Muscle of leg (tissue), 11 donors: Measurements from ENCODE around the gene PRKD1. TPM values are rescaled to one million over a fixed set of nuclear protein-coding genes. Genes with fewer than 3 reads are reported as not detected.
A peak's percentile ranks its signal among the peaks of the same experiment; 100 is the strongest.

Experiments
- DNase-seq: peaks from one replicate; pipeline ENCODE4 v3.0.0; 2013
- H3K27ac ChIP-seq: one replicate; pipeline ENCODE4 v1.5.1; 2013; ENCODE audit warnings: mild to moderate bottlenecking, low read length, control low read depth
- H3K27me3 ChIP-seq: one replicate; pipeline ENCODE4 v1.6.1; 2013; ENCODE audit warnings: low read length; ENCODE audit not compliant: control insufficient read depth, insufficient read depth
- H3K36me3 ChIP-seq: one replicate; pipeline ENCODE4 v1.6.1; 2013; ENCODE audit warnings: low read length; ENCODE audit not compliant: control insufficient read depth, insufficient read depth
- H3K4me1 ChIP-seq: one replicate; pipeline ENCODE4 v1.6.1; 2013; ENCODE audit warnings: low read length; ENCODE audit not compliant: control insufficient read depth, insufficient read depth
- H3K4me3 ChIP-seq: one replicate; pipeline ENCODE4 v1.5.1; 2013; ENCODE audit warnings: low read length, control low read depth
- H3K9me3 ChIP-seq: replicated peaks from 2 replicates; pipeline ENCODE4 v1.6.1; 2013; ENCODE audit warnings: low read depth, low read length; ENCODE audit not compliant: control insufficient read depth
- WGBS: methylation state at CpG from one replicate; pipeline ENCODE4 v1.1.5; 2013; ENCODE audit warnings: missing lambda C conversion rate; ENCODE audit not compliant: insufficient coverage; 5-methylcytosine and 5-hydroxymethylcytosine counted together
- polyA plus RNA-seq, 8 donors: library from polyadenylated mRNA; unstranded; fragments of 120-200 nt; gene quantifications; one replicate each; pipeline versions ENCODE4 v1.2.1 to v1.2.3, GENCODE V29; 2013; ENCODE audit warnings: inconsistent platforms in 1 of 8, low replicate concordance in 1 of 8; ENCODE audit not compliant: insufficient read length in 8 of 8, insufficient read depth in 1 of 8
- total RNA-seq: library from RNA; stranded (reverse); fragments of 120-200 nt; gene quantifications from one replicate; pipeline ENCODE4 v1.2.4, GENCODE V29; 2013

PRKD1 gene
- total and polyA plus RNA-seq, 9 donors: 14.0 to 31.2 (median 22.4) TPM

DNA sequence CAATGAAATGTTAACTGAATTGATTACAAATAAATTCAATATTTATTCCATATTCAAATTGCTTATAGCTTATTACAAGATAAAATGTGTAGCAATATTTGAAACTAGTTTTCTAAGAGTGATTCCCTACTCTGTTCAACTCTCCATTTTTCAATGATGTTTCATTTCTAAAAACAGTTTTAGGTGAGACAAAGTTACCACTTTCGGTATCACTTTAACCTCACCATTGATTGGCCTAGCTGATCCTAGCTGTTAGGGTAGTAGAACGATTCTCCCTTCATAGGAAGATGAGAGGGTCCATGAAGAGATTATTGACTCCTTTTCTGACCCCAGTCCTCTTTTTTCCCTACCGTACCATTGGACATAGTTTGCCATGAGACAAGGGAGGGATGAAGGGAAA, 373.3 kb downstream of the PRKD1 start:
- no CpG with 5 or more reads among the region's 3 CpGs for WGBS
- no peaks in the 10 kb centered on the region for H3K27me3 ChIP-seq
- no peaks in the 10 kb centered on the region for H3K9me3 ChIP-seq
- H3K4me1 ChIP-seq: no peaks in the 10 kb centered on the region
- no peak for DNase-seq
- H3K4me3 ChIP-seq: no peak overlapping the region
- no peaks in the 10 kb centered on the region for H3K36me3 ChIP-seq
- no peak overlapping the region for H3K27ac ChIP-seq

DNA sequence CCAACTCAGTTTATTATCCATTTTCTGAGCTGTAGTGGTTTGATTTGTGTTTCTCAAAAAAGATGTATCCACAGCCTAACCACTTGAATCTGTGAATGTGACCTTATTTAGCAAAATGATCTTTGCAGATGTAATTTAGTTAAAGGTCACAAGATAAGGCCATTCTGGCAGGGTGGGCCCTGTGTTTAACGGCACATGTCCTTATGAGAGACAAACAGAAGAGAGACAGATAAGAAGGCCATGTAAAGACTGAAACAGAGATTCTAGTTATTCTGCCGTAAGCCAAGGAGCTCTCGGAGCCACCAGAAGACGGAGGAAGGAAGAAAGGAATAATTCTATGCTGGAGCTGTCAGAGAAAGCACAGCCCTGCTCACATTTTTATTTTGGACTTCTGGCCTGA, 374.2 kb downstream of the PRKD1 start:
- no peak for DNase-seq
- no peaks in the 10 kb centered on the region for H3K9me3 ChIP-seq
- WGBS: 86% methylated on average over 4 of the region's 4 CpGs
- H3K27ac ChIP-seq: no peak overlapping the region
- no peaks in the 10 kb centered on the region for H3K36me3 ChIP-seq
- H3K27me3 ChIP-seq: no peaks in the 10 kb centered on the region
- H3K4me1 ChIP-seq: no peaks in the 10 kb centered on the region
- no peak overlapping the region for H3K4me3 ChIP-seq

DNA sequence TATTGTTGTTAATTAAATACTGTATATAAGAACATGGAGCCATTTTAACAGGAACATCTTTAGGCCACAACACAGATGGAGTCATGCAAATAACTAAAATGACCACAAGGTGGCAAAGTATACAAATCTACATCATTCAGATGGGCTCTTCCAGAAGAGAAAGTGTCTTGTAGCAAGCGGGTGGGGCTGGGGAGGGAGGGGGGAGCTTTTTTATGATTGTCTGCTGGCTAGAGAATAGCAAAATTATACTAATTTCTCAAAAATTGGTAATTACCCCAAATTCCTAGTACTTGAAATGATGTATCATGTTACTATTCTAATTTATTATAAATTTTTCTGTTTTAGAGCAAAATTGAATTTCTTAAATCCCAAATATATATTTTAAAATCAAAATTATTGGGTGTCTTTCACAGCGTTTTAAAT, 378.7 kb downstream of the PRKD1 start:
- H3K4me3 ChIP-seq: no peak overlapping the region
- H3K4me1 ChIP-seq: no peaks in the 10 kb centered on the region
- no peaks in the 10 kb centered on the region for H3K27me3 ChIP-seq
- DNase-seq: peak; percentile 68
- H3K9me3 ChIP-seq: no peaks in the 10 kb centered on the region
- H3K27ac ChIP-seq: no peak overlapping the region
- no CpG with 5 or more reads among the region's 2 CpGs for WGBS
- H3K36me3 ChIP-seq: no peaks in the 10 kb centered on the region

GRCh38 chr14:29545714-29546113, 381.9 kb downstream of the PRKD1 start:
- H3K27ac ChIP-seq: no peak overlapping the region
- no CpG with 5 or more reads among the region's 2 CpGs for WGBS
- no peaks in the 10 kb centered on the region for H3K27me3 ChIP-seq
- no peaks in the 10 kb centered on the region for H3K4me1 ChIP-seq
- no peaks in the 10 kb centered on the region for H3K9me3 ChIP-seq
- no peak overlapping the region for H3K4me3 ChIP-seq
- no peaks in the 10 kb centered on the region for H3K36me3 ChIP-seq
- DNase-seq: no peak

GRCh38 chr14:29536886-29537511, 390.6 kb downstream of the PRKD1 start:
- H3K9me3 ChIP-seq: no peaks in the 10 kb centered on the region
- H3K27ac ChIP-seq: no peak overlapping the region
- DNase-seq: no peak
- no peaks in the 10 kb centered on the region for H3K36me3 ChIP-seq
- no peaks in the 10 kb centered on the region for H3K27me3 ChIP-seq
- H3K4me1 ChIP-seq: no peaks in the 10 kb centered on the region
- no peak overlapping the region for H3K4me3 ChIP-seq

DNA sequence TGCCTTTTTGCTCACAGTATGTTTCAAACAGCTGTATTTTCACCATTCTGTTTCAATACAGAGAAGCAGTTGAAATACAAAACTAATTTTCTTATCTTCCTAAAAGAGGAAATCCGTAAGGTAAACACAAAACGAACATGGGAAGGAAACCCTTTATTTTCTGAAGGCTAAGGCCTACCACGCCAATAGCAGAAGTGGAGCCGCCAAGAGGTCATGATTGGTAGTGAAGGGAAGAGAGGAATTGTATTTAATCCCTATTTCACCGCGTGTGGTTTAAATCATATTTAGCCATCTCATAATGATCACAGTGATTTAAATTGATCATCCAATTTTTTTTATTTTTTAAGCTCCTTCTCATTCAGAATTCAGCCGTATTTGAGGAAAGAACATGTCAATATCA, 398.2 kb downstream of the PRKD1 start:
- no peaks in the 10 kb centered on the region for H3K9me3 ChIP-seq
- no peak for DNase-seq
- WGBS: no CpG with 5 or more reads among the region's 7 CpGs
- H3K4me3 ChIP-seq: no peak overlapping the region
- H3K27ac ChIP-seq: no peak overlapping the region
- H3K36me3 ChIP-seq: no peaks in the 10 kb centered on the region
- no peaks in the 10 kb centered on the region for H3K4me1 ChIP-seq
- H3K27me3 ChIP-seq: no peaks in the 10 kb centered on the region

GRCh38 chr14:29528889-29529288, 398.8 kb downstream of the PRKD1 start:
- Histone ChIP-seq H3K27ac (no peak overlapping the region), H3K4me3 (no peak overlapping the region), H3K4me1 (no peaks in the 10 kb centered on the region), H3K9me3 (no peaks in the 10 kb centered on the region), H3K27me3 (no peaks in the 10 kb centered on the region), H3K36me3 (no peaks in the 10 kb centered on the region)
- DNase-seq: no peak
- WGBS: no CpG with 5 or more reads among the region's 1 CpG

DNA sequence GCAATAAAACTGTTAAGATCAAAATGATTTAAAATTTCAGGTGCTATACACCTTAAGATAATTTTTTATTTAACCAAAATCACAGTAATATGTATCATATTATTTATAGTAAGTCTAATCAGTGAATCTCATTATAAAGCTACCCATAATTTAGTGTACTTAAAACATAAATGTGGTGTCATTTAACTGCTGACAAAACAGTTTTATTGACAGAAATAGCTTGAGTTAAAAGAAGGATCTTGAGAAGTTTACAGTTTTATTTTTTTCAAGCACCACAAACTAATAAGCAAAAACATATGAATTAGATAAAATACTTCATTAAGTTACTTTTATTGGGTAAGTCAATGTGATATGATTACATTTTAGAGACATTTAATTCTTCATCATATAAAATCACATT, 400.4 kb downstream of the PRKD1 start:
- no peaks in the 10 kb centered on the region for H3K9me3 ChIP-seq
- H3K36me3 ChIP-seq: no peaks in the 10 kb centered on the region
- no peak for DNase-seq
- H3K4me1 ChIP-seq: no peaks in the 10 kb centered on the region
- H3K4me3 ChIP-seq: no peak overlapping the region
- no peaks in the 10 kb centered on the region for H3K27me3 ChIP-seq
- H3K27ac ChIP-seq: no peak overlapping the region
